ENCODE results near the gene TTLL10.

The TTLL10 gene

DNA sequence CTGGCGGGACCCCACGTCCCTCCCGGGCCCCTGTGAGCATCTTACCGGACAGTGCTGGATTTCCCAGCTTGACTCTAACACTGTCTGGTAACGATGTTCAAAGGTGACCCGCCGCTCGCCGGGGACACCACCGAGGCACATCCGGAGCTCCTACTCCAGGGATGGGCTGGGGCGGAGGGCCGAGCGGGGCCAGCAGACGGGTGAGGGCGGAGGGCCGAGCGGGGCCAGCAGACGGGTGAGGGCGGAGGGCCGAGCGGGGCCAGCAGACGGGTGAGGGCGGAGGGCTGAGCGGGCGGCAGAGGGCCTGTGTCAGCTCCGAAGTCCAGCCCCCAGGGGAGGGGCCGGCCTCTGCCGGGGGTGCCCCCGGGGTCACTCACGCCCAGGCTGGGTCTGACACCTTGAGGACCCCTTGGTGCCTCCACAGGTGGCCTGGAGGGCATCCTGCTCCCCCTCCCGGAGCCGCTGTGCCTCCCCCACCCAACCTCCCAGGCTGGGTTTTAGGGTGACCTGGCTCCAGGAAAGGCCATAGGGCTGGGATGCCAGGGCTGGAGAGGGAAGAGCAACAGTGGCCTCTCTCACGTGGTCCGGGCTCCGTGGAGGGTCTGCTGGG lies 5.7 kb upstream of the TTLL10 start:
- TF ChIP-seq ARNT (IDR thresholded peaks at IDR 0.05): no peak
- no peak for TF ChIP-seq TARDBP (IDR thresholded peaks at IDR 0.05)
- no peak for TF ChIP-seq FOXM1 (IDR thresholded peaks at IDR 0.05; ENCODE audit: borderline replicate concordance)
- TF ChIP-seq BHLHE40 (IDR thresholded peaks at IDR 0.05; ENCODE audit: borderline replicate concordance): no peak
- no peak for TF ChIP-seq FOXK2 (IDR thresholded peaks at IDR 0.05)
- no peak for TF ChIP-seq LEF1 (IDR thresholded peaks at IDR 0.05; ENCODE audit: borderline replicate concordance)
- no peak for TF ChIP-seq NFRKB (IDR thresholded peaks at IDR 0.05)
- TF ChIP-seq, protein P1, sequence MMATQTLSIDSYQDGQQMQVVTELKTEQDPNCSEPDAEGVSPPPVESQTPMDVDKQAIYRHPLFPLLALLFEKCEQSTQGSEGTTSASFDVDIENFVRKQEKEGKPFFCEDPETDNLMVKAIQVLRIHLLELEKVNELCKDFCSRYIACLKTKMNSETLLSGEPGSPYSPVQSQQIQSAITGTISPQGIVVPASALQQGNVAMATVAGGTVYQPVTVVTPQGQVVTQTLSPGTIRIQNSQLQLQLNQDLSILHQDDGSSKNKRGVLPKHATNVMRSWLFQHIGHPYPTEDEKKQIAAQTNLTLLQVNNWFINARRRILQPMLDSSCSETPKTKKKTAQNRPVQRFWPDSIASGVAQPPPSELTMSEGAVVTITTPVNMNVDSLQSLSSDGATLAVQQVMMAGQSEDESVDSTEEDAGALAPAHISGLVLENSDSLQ (IDR thresholded peaks at IDR 0.05): no peak
- TF ChIP-seq L3MBTL2 (conservative IDR thresholded peaks at IDR 0.05): no peak
- TF ChIP-seq HDGF (IDR thresholded peaks at IDR 0.05; ENCODE audit: borderline replicate concordance): no peak
- no peak for TF ChIP-seq ELF4 (IDR thresholded peaks at IDR 0.05)
- TF ChIP-seq SP1 (IDR thresholded peaks at IDR 0.05): no peak
- no peak for TF ChIP-seq FOXA1 (IDR thresholded peaks at IDR 0.05)
- no peak for TF ChIP-seq ZNF384 (IDR thresholded peaks at IDR 0.05)
- no peak for TF ChIP-seq CTBP1 (IDR thresholded peaks at IDR 0.05; ENCODE audit: borderline replicate concordance)
- no peak for TF ChIP-seq SUZ12 (IDR thresholded peaks at IDR 0.05)
- DNase-seq (ENCODE audit: extremely low spot score): no peak
- ChIA-PET POLR2A (no interaction called here), CTCF (no interaction called here)

DNA sequence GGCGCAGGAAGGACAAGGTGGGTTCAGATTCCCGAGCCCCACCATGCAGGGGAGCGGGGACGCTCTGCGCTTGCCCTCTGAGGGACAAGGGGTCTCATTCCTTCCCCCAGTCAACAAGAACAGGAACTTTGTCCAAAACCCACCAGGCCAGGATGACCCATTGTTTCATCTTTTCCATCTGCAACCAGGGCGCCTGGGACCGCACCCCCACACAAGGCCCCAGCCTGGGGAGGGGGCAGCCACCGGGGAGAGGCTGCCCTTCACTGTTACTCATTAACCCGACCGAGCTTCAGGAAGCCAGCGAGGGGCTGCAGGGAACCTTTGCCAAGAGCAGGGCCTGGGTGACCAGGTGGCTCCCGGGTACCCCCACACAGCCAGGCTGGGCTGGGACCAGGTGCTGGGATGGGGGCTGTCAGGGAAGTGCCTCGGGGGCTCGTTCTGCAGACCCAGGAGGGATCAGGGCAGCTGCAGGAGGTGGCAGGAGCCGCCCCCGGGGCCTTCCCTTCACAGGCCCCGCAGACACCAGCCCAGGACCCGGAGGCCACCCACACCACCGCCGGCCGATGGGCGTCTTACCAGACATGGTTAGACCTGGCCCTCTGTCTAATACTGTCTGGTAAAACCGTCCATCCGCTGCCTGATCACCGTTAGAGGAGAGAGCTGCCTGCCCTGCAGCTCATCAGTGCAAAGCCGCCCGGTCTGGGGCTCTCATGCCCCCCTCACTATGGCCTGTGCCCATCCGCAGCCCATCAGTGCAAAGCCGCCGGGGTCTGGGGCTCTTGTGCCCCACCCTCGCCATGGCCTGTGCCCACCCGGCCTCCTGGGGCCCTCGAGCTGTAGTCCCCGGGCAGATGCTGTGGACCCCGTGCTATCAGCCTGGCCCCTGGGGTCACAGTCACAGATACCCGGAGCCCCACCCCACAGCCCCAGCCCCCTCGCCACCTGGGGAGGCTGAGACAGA lies 4.9 kb upstream of the TTLL10 start:
- TF ChIP-seq SUZ12 (IDR thresholded peaks at IDR 0.05) (no peak), ZNF384 (IDR thresholded peaks at IDR 0.05) (no peak), FOXM1 (IDR thresholded peaks at IDR 0.05; ENCODE audit: borderline replicate concordance) (no peak)
- POLR2A ChIA-PET: no interaction called here
- DNase-seq (ENCODE audit: extremely low spot score): no peak
- CTCF ChIA-PET: no interaction called here

DNA sequence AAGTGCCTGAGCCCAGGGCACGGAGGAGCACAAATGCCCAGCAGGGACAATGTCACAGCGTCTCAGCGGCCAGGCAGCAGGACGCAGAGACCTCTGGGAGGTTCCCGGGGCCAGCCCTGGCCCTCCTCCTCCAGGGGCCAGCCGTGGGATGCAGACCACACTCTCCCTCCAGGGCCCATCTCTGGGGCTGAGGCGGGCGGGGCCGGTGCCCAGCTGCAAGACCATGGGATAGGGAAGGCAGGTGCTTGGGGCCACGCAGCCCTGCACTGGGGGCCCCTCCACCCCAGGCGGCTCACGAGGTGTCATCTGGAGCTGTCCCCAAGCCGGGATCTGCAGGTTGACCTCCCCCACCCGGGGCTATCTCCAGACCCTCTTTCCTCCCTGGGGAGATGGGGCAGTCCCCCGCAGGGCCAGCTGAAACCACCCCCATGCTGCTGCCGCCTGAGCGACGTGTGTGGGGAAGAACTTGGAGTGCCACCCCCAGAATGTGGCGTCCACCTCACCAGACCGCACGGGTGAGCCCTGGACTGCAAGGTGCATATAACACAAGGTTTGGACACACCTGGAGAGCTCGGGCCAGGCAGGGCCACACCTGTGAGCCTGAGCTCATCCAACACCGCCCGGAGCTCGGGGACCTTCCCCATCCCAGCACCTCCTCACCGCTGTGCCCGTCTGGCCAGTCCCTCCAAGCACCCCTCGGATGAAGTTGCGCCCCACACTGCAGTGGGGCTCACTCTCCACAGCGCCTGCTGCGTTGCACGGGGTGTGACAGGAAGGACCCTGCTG lies 4.1 kb upstream of the TTLL10 start:
- TF ChIP-seq FOXK2 (IDR thresholded peaks at IDR 0.05): no peak
- no peak for TF ChIP-seq TARDBP (IDR thresholded peaks at IDR 0.05)
- TF ChIP-seq CTBP1 (IDR thresholded peaks at IDR 0.05; ENCODE audit: borderline replicate concordance): no peak
- no peak for TF ChIP-seq SP1 (IDR thresholded peaks at IDR 0.05)
- TF ChIP-seq LEF1 (IDR thresholded peaks at IDR 0.05; ENCODE audit: borderline replicate concordance): no peak
- no peak for TF ChIP-seq SUZ12 (IDR thresholded peaks at IDR 0.05)
- TF ChIP-seq HDGF (IDR thresholded peaks at IDR 0.05; ENCODE audit: borderline replicate concordance): no peak
- no peak for TF ChIP-seq BHLHE40 (IDR thresholded peaks at IDR 0.05; ENCODE audit: borderline replicate concordance)
- no peak for TF ChIP-seq ZNF384 (IDR thresholded peaks at IDR 0.05)
- no peak for TF ChIP-seq NFRKB (IDR thresholded peaks at IDR 0.05)
- TF ChIP-seq, protein P1 (IDR thresholded peaks at IDR 0.05): no peak
- no peak for TF ChIP-seq ARNT (IDR thresholded peaks at IDR 0.05)
- TF ChIP-seq FOXA1 (IDR thresholded peaks at IDR 0.05): no peak
- TF ChIP-seq ELF4 (IDR thresholded peaks at IDR 0.05): no peak
- no peak for TF ChIP-seq L3MBTL2 (conservative IDR thresholded peaks at IDR 0.05)
- no peak for TF ChIP-seq FOXM1 (IDR thresholded peaks at IDR 0.05; ENCODE audit: borderline replicate concordance)
- CTCF ChIA-PET: no interaction called here
- POLR2A ChIA-PET: no interaction called here
- DNase-seq (ENCODE audit: extremely low spot score): no peak

DNA sequence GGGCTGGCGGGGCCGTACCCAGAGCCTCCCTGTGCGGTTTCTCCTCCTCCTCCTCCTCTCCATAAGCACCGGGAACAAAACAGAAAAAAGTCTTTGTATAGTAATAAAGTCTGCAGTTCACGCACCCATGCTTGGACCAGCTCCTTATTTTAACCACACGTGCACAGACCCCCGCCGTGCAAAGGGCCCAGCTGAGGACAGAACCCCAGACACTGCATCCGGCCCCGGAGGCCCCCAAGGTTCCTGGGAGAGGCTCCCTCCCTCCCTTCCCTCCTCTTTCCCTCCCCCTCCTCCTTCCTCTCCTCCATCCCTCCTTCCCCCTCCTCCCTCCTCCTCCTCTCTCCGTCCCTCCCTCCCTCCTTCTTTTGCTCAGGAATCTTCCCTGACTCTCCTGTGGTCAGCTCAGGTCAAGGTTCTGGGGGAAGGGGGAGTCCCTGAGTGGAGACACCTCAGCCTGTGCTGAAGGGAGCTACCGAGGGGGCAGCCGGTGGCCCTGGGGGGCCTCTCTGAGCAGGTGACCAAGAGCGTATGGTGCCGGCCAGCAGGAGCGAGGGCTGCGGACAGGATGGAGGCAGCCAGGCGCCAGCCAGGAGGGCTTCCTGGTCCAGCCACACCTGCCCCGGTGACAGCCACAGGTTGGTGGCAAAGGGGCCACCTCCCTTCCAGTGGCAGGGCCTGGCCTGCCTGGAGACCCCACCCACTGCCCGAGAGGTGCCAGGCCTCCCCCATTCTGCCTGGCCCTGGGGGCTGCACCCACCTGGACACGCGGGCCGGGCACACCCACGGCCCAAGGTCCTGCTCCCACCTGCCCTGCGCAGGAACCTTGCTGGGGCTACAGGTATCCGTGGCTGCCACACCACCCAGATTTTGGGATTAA lies 3.2 kb upstream of the TTLL10 start:
- TF ChIP-seq SP1 (IDR thresholded peaks at IDR 0.05) (no peak), L3MBTL2 (conservative IDR thresholded peaks at IDR 0.05) (no peak), FOXM1 (IDR thresholded peaks at IDR 0.05; ENCODE audit: borderline replicate concordance) (no peak), FOXK2 (IDR thresholded peaks at IDR 0.05) (no peak), HDGF (IDR thresholded peaks at IDR 0.05; ENCODE audit: borderline replicate concordance) (no peak), ZNF384 (IDR thresholded peaks at IDR 0.05) (no peak), ARNT (IDR thresholded peaks at IDR 0.05) (no peak), TARDBP (IDR thresholded peaks at IDR 0.05) (no peak), ELF4 (IDR thresholded peaks at IDR 0.05) (no peak), SUZ12 (IDR thresholded peaks at IDR 0.05) (no peak)
- ChIA-PET POLR2A (no interaction called here), CTCF (no interaction called here)
- DNase-seq (ENCODE audit: extremely low spot score): no peak

DNA sequence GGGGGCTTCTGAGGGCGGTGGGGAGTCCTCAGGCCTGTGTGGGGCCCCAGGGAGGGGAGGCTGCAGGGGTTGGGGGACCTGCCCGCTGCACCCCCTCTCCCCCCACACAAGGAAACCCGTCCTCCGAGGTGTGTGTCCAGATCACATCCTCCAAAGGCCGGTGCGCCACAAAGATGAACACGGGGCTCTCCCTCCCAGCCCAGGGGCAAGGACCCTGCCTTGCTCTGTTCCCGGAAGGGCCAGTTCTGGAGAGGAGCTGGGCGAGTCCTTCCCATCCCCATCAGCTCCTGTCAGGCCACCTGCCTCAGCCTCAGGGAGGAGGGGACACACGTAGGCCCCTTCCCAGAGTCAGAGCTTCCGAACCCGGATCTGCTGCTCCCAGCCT lies 2.5 kb upstream of the TTLL10 start:
- DNase-seq (ENCODE audit: extremely low spot score): no peak
- ChIA-PET POLR2A (no interaction called here), CTCF (no interaction called here)
- TF ChIP-seq, protein P1 (IDR thresholded peaks at IDR 0.05): no peak
- TF ChIP-seq ELF4 (IDR thresholded peaks at IDR 0.05) (no peak), ZNF384 (IDR thresholded peaks at IDR 0.05) (no peak), LEF1 (IDR thresholded peaks at IDR 0.05; ENCODE audit: borderline replicate concordance) (no peak), NFRKB (IDR thresholded peaks at IDR 0.05) (no peak), BHLHE40 (IDR thresholded peaks at IDR 0.05; ENCODE audit: borderline replicate concordance) (no peak), CTBP1 (IDR thresholded peaks at IDR 0.05; ENCODE audit: borderline replicate concordance) (no peak), SUZ12 (IDR thresholded peaks at IDR 0.05) (no peak), TARDBP (IDR thresholded peaks at IDR 0.05) (no peak), SP1 (IDR thresholded peaks at IDR 0.05) (no peak), HDGF (IDR thresholded peaks at IDR 0.05; ENCODE audit: borderline replicate concordance) (no peak), FOXM1 (IDR thresholded peaks at IDR 0.05; ENCODE audit: borderline replicate concordance) (no peak), ARNT (IDR thresholded peaks at IDR 0.05) (no peak), FOXK2 (IDR thresholded peaks at IDR 0.05) (no peak)

Data from HEK293T (cell line).